H1 (cell line): ENCODE results near the gene SOSTDC1. TPM values are rescaled to one million over a fixed set of nuclear protein-coding genes. Genes with fewer than 3 reads are reported as not detected.

ENCODE experiments used
- CTCF ChIA-PET: fragments of 300-600 bp; sonication (Branson Sonifier 250); formaldehyde crosslinking; loops from one replicate; lab custom pipeline; 2021; ENCODE audit not compliant: partially characterized antibody; lab: Charles Lee
- POLR2A ChIA-PET: fragments of 300-600 bp; sonication (Branson Sonifier 250); formaldehyde crosslinking; loops from one replicate; lab custom pipeline; 2021; ENCODE audit warnings: inconsistent platforms; ENCODE audit not compliant: partially characterized antibody; lab: Charles Lee
- DNase-seq, 2 experiments: peaks; one replicate each; pipeline versions ENCODE4 v3.0.0 to v3.0.0-alpha.2; 2010 to 2022; ENCODE audit warnings: low spot score in 2 of 2, low read depth in 1 of 2, mixed read lengths in 1 of 2
- FAIRE-seq: peaks from 2 replicates; lab custom pipeline; 2011; peaks lifted over from hg19 to GRCh38; lab: Jason Lieb, UNC
- H2AFZ ChIP-seq: 2 replicates; pipeline ENCODE4 v1.8.1; 2012; ENCODE audit warnings: low read length, inconsistent platforms
- H2AK5ac ChIP-seq: 2 replicates; pipeline ENCODE4 v1.6.1; 2013; ENCODE audit warnings: low read depth, low read length
- H2BK120ac ChIP-seq: replicated peaks from 2 replicates; pipeline ENCODE3; 2013; ENCODE audit warnings: low read depth, low read length, inconsistent platforms
- H2BK12ac ChIP-seq: 2 replicates; pipeline ENCODE4 v1.6.1; 2013; ENCODE audit warnings: low read depth, low read length
- H2BK15ac ChIP-seq: 2 replicates; pipeline ENCODE4 v1.6.1; 2013; ENCODE audit warnings: low read length
- H2BK20ac ChIP-seq: 2 replicates; pipeline ENCODE4 v1.6.1; 2013; ENCODE audit warnings: low read length
- H2BK5ac ChIP-seq: 2 replicates; pipeline ENCODE4 v1.6.1; 2013; ENCODE audit warnings: low read depth, low read length
- H3K14ac ChIP-seq: 2 replicates; pipeline ENCODE4 v1.6.1; 2013; ENCODE audit warnings: inconsistent platforms; ENCODE audit not compliant: insufficient read length
- H3K18ac ChIP-seq: 2 replicates; pipeline ENCODE4 v1.6.1; 2013; ENCODE audit warnings: low read length; ENCODE audit errors: extremely low read depth
- H3K23ac ChIP-seq: 2 replicates; pipeline ENCODE4 v1.6.1; 2013; ENCODE audit warnings: inconsistent platforms; ENCODE audit not compliant: insufficient read length
- H3K23me2 ChIP-seq: 2 replicates; pipeline ENCODE4 v1.6.1; 2013; ENCODE audit warnings: low read depth, low read length
- H3K27ac ChIP-seq: 2 replicates; pipeline ENCODE4 v1.6.1; 2011; ENCODE audit warnings: low read depth, low read length, inconsistent platforms
- H3K27me3 ChIP-seq, 4 experiments: replicated peaks in 1 of 4; 1 replicate in 1 of 4; 2 replicates in 3 of 4; pipeline versions ENCODE4 v1.6.1 to v1.8.1; 2011 to 2013; ENCODE audit warnings: low read length in 3 of 4, mild to moderate bottlenecking in 3 of 4, inconsistent platforms in 2 of 4, mixed read lengths in 2 of 4, moderate library complexity in 1 of 4; ENCODE audit not compliant: control insufficient read depth in 3 of 4, insufficient read depth in 3 of 4; ENCODE audit errors: extremely low read depth in 1 of 4
- H3K36me3 ChIP-seq, 4 experiments: 2 replicates each; pipeline versions ENCODE4 v1.6.1 to v1.8.1; 2011 to 2013; ENCODE audit warnings: mild to moderate bottlenecking in 4 of 4, low read length in 3 of 4, moderate library complexity in 2 of 4, control low read depth in 1 of 4, inconsistent platforms in 1 of 4; ENCODE audit not compliant: insufficient read depth in 4 of 4, control insufficient read depth in 2 of 4
- H3K4ac ChIP-seq: replicated peaks from 2 replicates; pipeline ENCODE3; 2013; ENCODE audit warnings: low read length, low read depth, mixed read lengths, inconsistent platforms; ENCODE audit not compliant: insufficient read length
- H3K4me1 ChIP-seq, 4 experiments: replicated peaks in 1 of 4; 1 replicate in 1 of 4; 2 replicates in 3 of 4; pipeline versions ENCODE4 v1.6.1 to v1.8.1; 2011 to 2013; ENCODE audit warnings: low read length in 3 of 4, inconsistent platforms in 2 of 4, mixed read lengths in 1 of 4; ENCODE audit not compliant: insufficient read depth in 4 of 4, control insufficient read depth in 3 of 4
- H3K4me2 ChIP-seq, 2 experiments: 2 replicates each; pipeline versions ENCODE4 v1.6.1 to v1.8.1; 2011 to 2013; ENCODE audit warnings: low read depth in 2 of 2, low read length in 2 of 2, control low read depth in 1 of 2, inconsistent platforms in 1 of 2, mild to moderate bottlenecking in 1 of 2; ENCODE audit not compliant: insufficient read depth in 1 of 2
- H3K4me3 ChIP-seq, 4 experiments: fragments of 200-600, 300-600 bp in 1 of 4; sonication (generic), shearing (Covaris generic), sonication (Bioruptor Twin) in 1 of 4; 2 replicates each; pipeline versions ENCODE4 v1.5.1 to v1.8.1; 2011 to 2016; ENCODE audit warnings: low read length in 4 of 4, low read depth in 3 of 4, control low read depth in 2 of 4, inconsistent platforms in 2 of 4, mild to moderate bottlenecking in 2 of 4, mixed read lengths in 1 of 4, moderate library complexity in 1 of 4; ENCODE audit not compliant: insufficient read depth in 2 of 4; ENCODE audit errors: extremely low read depth in 1 of 4
- H3K56ac ChIP-seq: replicated peaks from 2 replicates; pipeline ENCODE3; 2013; ENCODE audit warnings: low read depth, mild to moderate bottlenecking, mixed read lengths, low read length, inconsistent platforms; ENCODE audit not compliant: insufficient read length
- H3K79me1 ChIP-seq: 2 replicates; pipeline ENCODE4 v1.6.1; 2013; ENCODE audit warnings: low read depth, low read length, control low read depth
- H3K79me2 ChIP-seq, 2 experiments: 2 replicates each; pipeline versions ENCODE4 v1.6.1 to v1.8.1; 2012 to 2013; ENCODE audit warnings: low read length in 2 of 2, mild to moderate bottlenecking in 2 of 2, inconsistent platforms in 1 of 2; ENCODE audit not compliant: insufficient read depth in 2 of 2, control insufficient read depth in 1 of 2
- H3K9ac ChIP-seq, 4 experiments: replicated peaks in 1 of 4; 1 replicate in 1 of 4; 2 replicates in 3 of 4; pipeline versions ENCODE4 v1.6.1 to v1.8.1; 2011 to 2013; ENCODE audit warnings: low read depth in 3 of 4, low read length in 3 of 4, control low read depth in 2 of 4, mild to moderate bottlenecking in 2 of 4, moderate library complexity in 2 of 4, inconsistent platforms in 1 of 4; ENCODE audit errors: extremely low read depth in 1 of 4
- H3K9me3 ChIP-seq, 2 experiments: 2 replicates each; pipeline versions ENCODE4 v1.6.1 to v1.8.1; 2012 to 2013; ENCODE audit warnings: mild to moderate bottlenecking in 2 of 2, moderate library complexity in 2 of 2, control low read depth in 1 of 2, inconsistent platforms in 1 of 2, low read depth in 1 of 2, low read length in 1 of 2, mixed read lengths in 1 of 2; ENCODE audit not compliant: insufficient read depth in 2 of 2
- H4K20me1 ChIP-seq, 2 experiments: replicated peaks in 1 of 2; 2 replicates each; pipeline versions ENCODE3 to v1.8.1; 2011 to 2013; ENCODE audit warnings: inconsistent platforms in 2 of 2, low read length in 2 of 2, mild to moderate bottlenecking in 1 of 2; ENCODE audit not compliant: insufficient read depth in 2 of 2, control insufficient read depth in 1 of 2
- H4K5ac ChIP-seq: 2 replicates; pipeline ENCODE4 v1.6.1; 2013; ENCODE audit warnings: low read length, low read depth, mixed read lengths, inconsistent platforms; ENCODE audit not compliant: insufficient read length
- H4K8ac ChIP-seq: 2 replicates; pipeline ENCODE4 v1.8.0; 2013; ENCODE audit warnings: mild to moderate bottlenecking, moderate library complexity, low read length, inconsistent platforms; ENCODE audit not compliant: insufficient read depth; ENCODE audit errors: extremely low read depth
- H4K91ac ChIP-seq: replicated peaks from 2 replicates; pipeline ENCODE3; 2013; ENCODE audit warnings: low read length, mixed read lengths, inconsistent platforms; ENCODE audit not compliant: insufficient read length
- ATF3 ChIP-seq: IDR thresholded peaks from 2 replicates; pipeline ENCODE4 v1.6.1; 2011; ENCODE audit warnings: low read depth, mild to moderate bottlenecking, low read length; ENCODE audit not compliant: insufficient read depth
- POLR2AphosphoS5 ChIP-seq: IDR thresholded peaks from 2 replicates; pipeline ENCODE4 v1.6.1; 2011; ENCODE audit warnings: low read depth, low read length
- WGBS, 2 experiments: shearing (Covaris generic) in 1 of 2; methylation state at CpG; one replicate each; pipeline versions ENCODE4 v1.1.6 to v1.1.7; 2013 to 2015; ENCODE audit warnings: low lambda C conversion rate in 2 of 2, mixed read lengths in 2 of 2, inconsistent platforms in 1 of 2, low coverage in 1 of 2, missing lambda C conversion rate in 1 of 2; ENCODE audit not compliant: insufficient replicate concordance in 2 of 2, insufficient coverage in 1 of 2, insufficient read length in 1 of 2; ENCODE audit errors: extremely low coverage in 1 of 2, missing lambda C conversion rate in 1 of 2; 5-methylcytosine and 5-hydroxymethylcytosine counted together
- polyA plus RNA-seq, 7 experiments: library from polyadenylated mRNA; depleted of rRNA in 3 of 7; stranded (reverse) in 5 of 7; unstranded in 2 of 7; fragments of >200 nt in 5 of 7; fragments of 200-250 nt in 2 of 7; gene quantifications; 1 replicate in 5 of 7; 2 replicates in 1 of 7; 4 replicates in 1 of 7; pipeline versions ENCODE4 v1.2.1 to v1.2.3, GENCODE V29; 2011 to 2013; ENCODE audit warnings: missing spikeins in 2 of 7, mixed read lengths in 2 of 7
- total RNA-seq: library from RNA; stranded (reverse); fragmentation: NEBNext Ultra II Directional; extraction: Animal tissue kit (Norgen Biotek cat#: 25700); gene quantifications from 2 replicates; pipeline ENCODE4 v1.2.1, GENCODE V29; 2021

Gene SOSTDC1
- total and polyA plus RNA-seq, 2 of the 8 experiments (the other 6 are each of a cell fraction or from before 2014, with no cell fraction given): 0.35 to 0.79 TPM

DNA sequence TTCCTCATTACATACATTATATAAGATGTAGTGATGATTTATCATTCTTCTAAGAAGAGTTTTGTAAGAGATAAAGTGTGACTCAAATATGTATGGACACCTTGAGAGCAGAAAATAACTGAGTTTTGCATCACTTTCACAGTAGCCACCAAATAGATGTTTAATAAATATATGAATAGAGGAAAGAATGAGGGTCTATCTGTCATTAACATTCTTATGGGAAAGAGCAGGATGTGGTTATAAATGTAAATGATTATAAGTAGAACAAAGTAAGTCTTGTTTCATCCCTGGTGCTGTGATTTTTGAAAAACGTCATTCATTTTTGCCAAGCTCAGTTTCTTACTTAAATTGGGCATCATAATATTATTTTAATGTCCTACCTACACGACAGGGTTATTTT, 29.2 kb downstream of the SOSTDC1 start:
- H3K9ac ChIP-seq: no peak overlapping the region

More for the DNA sequence above, 29.2 kb downstream of the SOSTDC1 start:
- Histone ChIP-seq H3K27ac (no peak overlapping the region), H3K27me3 (peaks cover 0 to 1% (median 0%) of the 10 kb centered on the region in 4 experiments; a peak in 1 of 7 replicates), H3K23me2 (no peaks in the 10 kb centered on the region), H4K91ac (no peak overlapping the region), H2BK20ac (no peak overlapping the region), H4K8ac (no peak overlapping the region), H3K56ac (no peak overlapping the region), H3K14ac (no peak overlapping the region), H3K18ac (no peak overlapping the region), H3K79me2 (no peaks in the 10 kb centered on the region), H3K36me3 (no peaks in the 10 kb centered on the region), H4K20me1 (no peaks in the 10 kb centered on the region), H3K9me3 (no peaks in the 10 kb centered on the region), H3K4me2 (no peak overlapping the region), H3K4ac (no peak overlapping the region), H3K4me3 (no peak overlapping the region), H2AK5ac (no peak overlapping the region), H4K5ac (no peak overlapping the region), H2BK120ac (no peak overlapping the region), H2BK5ac (no peak overlapping the region), H2BK15ac (no peak overlapping the region), H3K23ac (no peak overlapping the region), H2BK12ac (no peak overlapping the region)
- POLR2A ChIA-PET: interaction anchor here (1.5 kb wide), 1 partner anchor 29 kb away, joined by 3 read pairs; the partner anchor contains the start of gene SOSTDC1
- DNase-seq (no peak), FAIRE-seq (no peak)
- WGBS, 2 experiments: 93% methylated on average over 2 of the region's 2 CpGs; no CpG with 5 or more reads in 1 of the 2 experiments
- no peak for TF ChIP-seq ATF3
- no peak for TF ChIP-seq POLR2AphosphoS5
- TF ChIP-seq, all 59 proteins: peak for 0
- Histone ChIP-seq H2AFZ (no peak overlapping the region), H3K4me1 (no peaks in the 10 kb centered on the region), H3K79me1 (no peaks in the 10 kb centered on the region)
- CTCF ChIA-PET: interaction anchor here (0.6 to 5.8 kb wide), 6 partner anchors 15 to 146 kb away, joined by 3 to 40 read pairs (median 3); partner anchors contain the start of genes CRPPA and SOSTDC1
